HPDE6-E6E7 (cell line): ENCODE measurements around the gene LILRB2.
"Not testable (repeated sequence)": the region's sequence is repeated elsewhere in the genome, so short reads cannot be mapped to it uniquely, and the experiment has no call there.

Source experiments
- DNase-seq: peaks from one replicate; pipeline ENCODE4 v3.0.0; 2011; ENCODE audit warnings: missing footprints; ENCODE audit errors: extremely low spot score

Gene LILRB2

GRCh38 chr19:54281007-54281728, at the start of gene LILRB2:
Gene LILRB2, minus strand, starts transcription at chr19:54281110. Its CDS starts 614 bp downstream, at chr19:54280496.
- no peak for DNase-seq

- no peak for DNase-seq
Observed at GRCh38 chr19:54329476-54330165, 48.7 kb upstream of the LILRB2 start.

GRCh38 chr19:54328781-54329180, 47.9 kb upstream of the LILRB2 start:
- DNase-seq: not testable (repeated sequence)

GRCh38 chr19:54325631-54326030, 44.7 kb upstream of the LILRB2 start:
- no peak for DNase-seq

- DNase-seq: no peak
Observed at GRCh38 chr19:54325194-54325621, 44.3 kb upstream of the LILRB2 start.

- no peak for DNase-seq
Observed at GRCh38 chr19:54324071-54324470, 43.2 kb upstream of the LILRB2 start.

GRCh38 chr19:54322934-54323333, 42.0 kb upstream of the LILRB2 start:
- not testable (repeated sequence) for DNase-seq

GRCh38 chr19:54322295-54322694, 41.4 kb upstream of the LILRB2 start:
- not testable (repeated sequence) for DNase-seq

GRCh38 chr19:54319892-54320670, 39.2 kb upstream of the LILRB2 start:
- no peak for DNase-seq

- DNase-seq: no peak
Observed at GRCh38 chr19:54319049-54319448, 38.1 kb upstream of the LILRB2 start.

GRCh38 chr19:54317965-54318240, 37.0 kb upstream of the LILRB2 start:
- DNase-seq: no peak

GRCh38 chr19:54317108-54317964, 36.4 kb upstream of the LILRB2 start:
- no peak for DNase-seq

GRCh38 chr19:54316746-54317107, 35.8 kb upstream of the LILRB2 start:
- no peak for DNase-seq

GRCh38 chr19:54315956-54316355, 35.0 kb upstream of the LILRB2 start:
- DNase-seq: no peak

GRCh38 chr19:54312436-54313377, 31.8 kb upstream of the LILRB2 start, which contains the start of gene LILRA5:
Gene LILRA5, minus strand, starts transcription at chr19:54313166. Its CDS starts 147 bp downstream, at chr19:54313019.
- no peak for DNase-seq

- no peak for DNase-seq
Observed at GRCh38 chr19:54312011-54312410, 31.1 kb upstream of the LILRB2 start.

GRCh38 chr19:54311486-54311885, 30.6 kb upstream of the LILRB2 start:
- DNase-seq: no peak

- DNase-seq: no peak
Observed at GRCh38 chr19:54310543-54310942, 29.6 kb upstream of the LILRB2 start.

- no peak for DNase-seq
Observed at GRCh38 chr19:54309811-54310210, 28.9 kb upstream of the LILRB2 start.

- no peak for DNase-seq
Observed at GRCh38 chr19:54307389-54308020, 26.6 kb upstream of the LILRB2 start.
